Astrocyte of the hippocampus (primary cell): ENCODE results near the gene CSE1L.
"Not testable (repeated sequence)": the region's sequence is repeated elsewhere in the genome, so short reads cannot be mapped to it uniquely, and the experiment has no call there.

Experiments
- DNase-seq: peaks from one replicate; pipeline ENCODE4 v3.0.0; 2011; ENCODE audit warnings: low read depth, low spot score

CSE1L gene

GRCh38 chr20:49078310-49078709 lies 32.2 kb downstream of the CSE1L start:
- DNase-seq, result no peak

- DNase-seq, result not testable (repeated sequence)
Observed at GRCh38 chr20:49082295-49082694, 36.2 kb downstream of the CSE1L start.

GRCh38 chr20:49091104-49091503 lies 45.0 kb downstream of the CSE1L start:
- DNase-seq, result no peak

- DNase-seq, result no peak
Observed at GRCh38 chr20:49091762-49092161, 45.6 kb downstream of the CSE1L start.

GRCh38 chr20:49096203-49096730 lies 50.2 kb downstream of the CSE1L start:
- no peak for DNase-seq

- DNase-seq, result no peak
Observed at GRCh38 chr20:49097159-49097558, 51.0 kb downstream of the CSE1L start.

- DNase-seq, result no peak
Observed at GRCh38 chr20:49098136-49098535, 52.0 kb downstream of the CSE1L start.

- no peak for DNase-seq
Observed at GRCh38 chr20:49099011-49099410, 52.9 kb downstream of the CSE1L start.

- DNase-seq, result not testable (repeated sequence)
Observed at GRCh38 chr20:49100292-49100691, 54.2 kb downstream of the CSE1L start.

- no peak for DNase-seq
Observed at GRCh38 chr20:49100972-49101371, 54.9 kb downstream of the CSE1L start.

GRCh38 chr20:49103019-49103418 lies 56.9 kb downstream of the CSE1L start:
- DNase-seq, result no peak

GRCh38 chr20:49103647-49104364 lies 57.7 kb downstream of the CSE1L start:
- DNase-seq, result no peak

- no peak for DNase-seq
Observed at GRCh38 chr20:49104365-49104648, 58.2 kb downstream of the CSE1L start.

- not testable (repeated sequence) for DNase-seq
Observed at GRCh38 chr20:49104979-49105547, 59.0 kb downstream of the CSE1L start.

GRCh38 chr20:49106328-49106727 lies 60.2 kb downstream of the CSE1L start:
- no peak for DNase-seq

- DNase-seq, result no peak
Observed at GRCh38 chr20:49110767-49111694, 64.9 kb downstream of the CSE1L start.

GRCh38 chr20:49112596-49113274 lies 66.6 kb downstream of the CSE1L start:
- DNase-seq, result peak; percentile 65

GRCh38 chr20:49115564-49115963 lies 69.5 kb downstream of the CSE1L start:
- peak; percentile 87 for DNase-seq

- no peak for DNase-seq
Observed at GRCh38 chr20:49118307-49118706, 72.2 kb downstream of the CSE1L start.

GRCh38 chr20:49119988-49120387 lies 73.9 kb downstream of the CSE1L start:
- no peak for DNase-seq

- no peak for DNase-seq
Observed at GRCh38 chr20:49122920-49123319, 76.8 kb downstream of the CSE1L start.

GRCh38 chr20:49123982-49124381 lies 77.9 kb downstream of the CSE1L start:
- no peak for DNase-seq
